HepG2 (cell line): ENCODE measurements around the gene MTMR3. TPM values are rescaled to one million over a fixed set of nuclear protein-coding genes. Genes with fewer than 3 reads are reported as not detected.

Experiments used
- CENPT ChIP-seq: sonication (generic); formaldehyde crosslinking; IDR thresholded peaks from 2 replicates; pipeline ENCODE4 v1.8.0; 2022; ENCODE audit warnings: low read depth, mild to moderate bottlenecking, moderate library complexity, missing genetic modification reagents
- HOXD1 ChIP-seq: sonication (generic); formaldehyde crosslinking; IDR thresholded peaks from 2 replicates; pipeline ENCODE4 v1.5.0; 2020; ENCODE audit warnings: missing genetic modification reagents
- SMARCE1 ChIP-seq: fragments of 450-650 bp; IDR thresholded peaks from 2 replicates; pipeline ENCODE4 v1.6.1; 2017; ENCODE audit warnings: borderline replicate concordance
- ZBTB1 ChIP-seq: sonication (generic); formaldehyde crosslinking; IDR thresholded peaks from 2 replicates; pipeline ENCODE4 v1.4.0; 2020; ENCODE audit warnings: missing genetic modification reagents, borderline replicate concordance
- ZMYM3 ChIP-seq: sonication (generic); formaldehyde crosslinking; IDR thresholded peaks from 2 replicates; pipeline ENCODE4 v1.5.1; 2020; ENCODE audit warnings: mild to moderate bottlenecking, missing genetic modification reagents
- ZNF160 ChIP-seq: sonication (generic); formaldehyde crosslinking; IDR thresholded peaks from 2 replicates; pipeline ENCODE4 v1.8.0; 2022; ENCODE audit warnings: mild to moderate bottlenecking, inconsistent platforms, missing genetic modification reagents
- ZNF337 ChIP-seq: sonication (generic); formaldehyde crosslinking; IDR thresholded peaks from 2 replicates; pipeline ENCODE4 v1.5.1; 2020; ENCODE audit warnings: missing genetic modification reagents, low read depth, mild to moderate bottlenecking, borderline replicate concordance
- ZNF773 ChIP-seq: sonication (generic); formaldehyde crosslinking; IDR thresholded peaks from 2 replicates; pipeline ENCODE4 v1.4.0; 2020; ENCODE audit warnings: missing genetic modification reagents, borderline replicate concordance
- ZNF839 ChIP-seq: sonication (generic); formaldehyde crosslinking; IDR thresholded peaks from 2 replicates; pipeline ENCODE4 v1.4.0; 2020; ENCODE audit warnings: missing genetic modification reagents, mild to moderate bottlenecking, borderline replicate concordance
- ZSCAN9 ChIP-seq: IDR thresholded peaks from 2 replicates; pipeline ENCODE4 v1.6.1; 2016; ENCODE audit warnings: borderline replicate concordance
- polyA plus RNA-seq, 8 experiments: library from polyadenylated mRNA; depleted of rRNA in 3 of 8; stranded (reverse) in 7 of 8; unstranded in 1 of 8; fragments of >200 nt; fragmentation: Illumina TruSeq in 4 of 8; extraction: Trizol in 4 of 8; gene quantifications; 2 replicates each; pipeline versions ENCODE4 v1.2.1 to v1.2.3, GENCODE V29; 2011 to 2016; ENCODE audit warnings: low read depth in 4 of 8, missing spikeins in 1 of 8, mixed read lengths in 1 of 8; ENCODE audit not compliant: insufficient read depth in 1 of 8
- total RNA-seq, 5 experiments: library from RNA; depleted of rRNA; stranded (reverse); fragments of >200 nt; fragmentation: Illumina TruSeq; extraction: Trizol; gene quantifications; 2 replicates each; pipeline ENCODE4 v1.2.3, GENCODE V29; 2016; ENCODE audit warnings: low read depth in 1 of 5
- TF ChIP-seq, protein P1 (sequence below): sonication (generic); formaldehyde crosslinking; IDR thresholded peaks from 2 replicates; pipeline ENCODE4 v1.4.0; 2020; ENCODE audit warnings: mild to moderate bottlenecking, missing genetic modification reagents
- TF ChIP-seq, protein P2 (sequence below): sonication (generic); formaldehyde crosslinking; IDR thresholded peaks from 2 replicates; pipeline ENCODE4 v1.4.0; 2020; ENCODE audit warnings: missing genetic modification reagents
- TF ChIP-seq, protein P3 (sequence below), 2 experiments: sonication (generic) in 1 of 2; formaldehyde crosslinking in 1 of 2; IDR thresholded peaks; 2 replicates each; pipeline versions ENCODE4 v1.4.0 to v1.6.1; 2018 to 2020; ENCODE audit warnings: missing genetic modification reagents in 2 of 2, borderline replicate concordance in 1 of 2, low read depth in 1 of 2, mild to moderate bottlenecking in 1 of 2, missing biosample characterization in 1 of 2

The MTMR3 gene
- total and polyA plus RNA-seq, 2 of the 13 experiments (the other 11 are each of a cell fraction or from before 2014, with no cell fraction given) = 12.6 to 24.8 TPM

GRCh38 chr22:29883045-29883774, at the start of gene MTMR3 (continued):
- peak; percentile 26; the same call in 1 of the 2 replicates for TF ChIP-seq ZNF773 (CRISPR knock-in tag)
- TF ChIP-seq, protein P1, sequence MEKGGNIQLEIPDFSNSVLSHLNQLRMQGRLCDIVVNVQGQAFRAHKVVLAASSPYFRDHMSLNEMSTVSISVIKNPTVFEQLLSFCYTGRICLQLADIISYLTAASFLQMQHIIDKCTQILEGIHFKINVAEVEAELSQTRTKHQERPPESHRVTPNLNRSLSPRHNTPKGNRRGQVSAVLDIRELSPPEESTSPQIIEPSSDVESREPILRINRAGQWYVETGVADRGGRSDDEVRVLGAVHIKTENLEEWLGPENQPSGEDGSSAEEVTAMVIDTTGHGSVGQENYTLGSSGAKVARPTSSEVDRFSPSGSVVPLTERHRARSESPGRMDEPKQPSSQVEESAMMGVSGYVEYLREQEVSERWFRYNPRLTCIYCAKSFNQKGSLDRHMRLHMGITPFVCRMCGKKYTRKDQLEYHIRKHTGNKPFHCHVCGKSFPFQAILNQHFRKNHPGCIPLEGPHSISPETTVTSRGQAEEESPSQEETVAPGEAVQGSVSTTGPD (CRISPR knock-in tag) = no peak
- TF ChIP-seq ZNF160 (CRISPR knock-in tag) = peak; percentile 71; the same call in 1 of the 2 replicates
- TF ChIP-seq ZSCAN9 (CRISPR knock-in tag) = no peak
- no peak for TF ChIP-seq ZNF839 (CRISPR knock-in tag)
- TF ChIP-seq, protein P2, sequence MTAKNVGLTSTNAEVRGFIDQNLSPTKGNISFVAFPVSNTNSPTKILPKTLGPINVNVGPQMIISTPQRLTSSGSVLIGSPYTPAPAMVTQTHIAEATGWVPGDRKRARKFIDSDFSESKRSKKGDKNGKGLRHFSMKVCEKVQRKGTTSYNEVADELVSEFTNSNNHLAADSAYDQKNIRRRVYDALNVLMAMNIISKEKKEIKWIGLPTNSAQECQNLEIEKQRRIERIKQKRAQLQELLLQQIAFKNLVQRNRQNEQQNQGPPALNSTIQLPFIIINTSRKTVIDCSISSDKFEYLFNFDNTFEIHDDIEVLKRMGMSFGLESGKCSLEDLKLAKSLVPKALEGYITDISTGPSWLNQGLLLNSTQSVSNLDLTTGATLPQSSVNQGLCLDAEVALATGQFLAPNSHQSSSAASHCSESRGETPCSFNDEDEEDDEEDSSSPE (CRISPR knock-in tag) = no peak
- TF ChIP-seq, protein P3, sequence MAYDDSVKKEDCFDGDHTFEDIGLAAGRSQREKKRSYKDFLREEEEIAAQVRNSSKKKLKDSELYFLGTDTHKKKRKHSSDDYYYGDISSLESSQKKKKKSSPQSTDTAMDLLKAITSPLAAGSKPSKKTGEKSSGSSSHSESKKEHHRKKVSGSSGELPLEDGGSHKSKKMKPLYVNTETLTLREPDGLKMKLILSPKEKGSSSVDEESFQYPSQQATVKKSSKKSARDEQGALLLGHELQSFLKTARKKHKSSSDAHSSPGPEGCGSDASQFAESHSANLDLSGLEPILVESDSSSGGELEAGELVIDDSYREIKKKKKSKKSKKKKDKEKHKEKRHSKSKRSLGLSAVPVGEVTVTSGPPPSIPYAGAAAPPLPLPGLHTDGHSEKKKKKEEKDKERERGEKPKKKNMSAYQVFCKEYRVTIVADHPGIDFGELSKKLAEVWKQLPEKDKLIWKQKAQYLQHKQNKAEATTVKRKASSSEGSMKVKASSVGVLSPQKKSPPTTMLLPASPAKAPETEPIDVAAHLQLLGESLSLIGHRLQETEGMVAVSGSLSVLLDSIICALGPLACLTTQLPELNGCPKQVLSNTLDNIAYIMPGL (CRISPR knock-in tag; IDR thresholded peaks at IDR 0.05; ENCODE audit: borderline replicate concordance in 1 of 2, low read depth in 1 of 2) = peak; percentile 44 to 84; a peak in 3 of 4 replicates
- TF ChIP-seq HOXD1 (CRISPR knock-in tag) = no peak
- TF ChIP-seq ZBTB1 (CRISPR knock-in tag) = no peak
- no peak for TF ChIP-seq ZMYM3
- no peak for TF ChIP-seq CENPT
- TF ChIP-seq SMARCE1 = no peak
- no peak for TF ChIP-seq ZNF337 (CRISPR knock-in tag)
